ENCODE data around the gene CLEC6A. TPM values are rescaled to one million over a fixed set of nuclear protein-coding genes. Genes with fewer than 3 reads are reported as not detected.

Gene CLEC6A
- total RNA-seq, 1 experiment from 2014 or later, result not detected

GRCh38 chr12:8501720-8502119 is 46.0 kb downstream of the CLEC6A start:
- Histone ChIP-seq H3K36me3 (ENCODE audit: low read depth) (no peaks in the 10 kb centered on the region), H3K27me3 (ENCODE audit: insufficient read depth, low read depth) (peaks cover 28% of the 10 kb centered on the region), H3K4me1 (replicated peaks; ENCODE audit: insufficient read depth) (no peaks in the 10 kb centered on the region), H3K79me2 (ENCODE audit: low read depth) (no peaks in the 10 kb centered on the region), H3K4me3 (no peak overlapping the region), H3K9me2 (ENCODE audit: insufficient read depth) (no peaks in the 10 kb centered on the region), H3K9me3 (ENCODE audit: insufficient read depth, low read depth) (no peaks in the 10 kb centered on the region; the same call in 1 of the 2 replicates), H3K4me2 (no peak overlapping the region), H3F3A (ENCODE audit: insufficient read depth, low read depth) (no peaks in the 10 kb centered on the region), H4K20me1 (ENCODE audit: insufficient read depth) (peaks cover 4% of the 10 kb centered on the region; the same call in 1 of the 2 replicates), H3K27ac (no peak overlapping the region), H2AFZ (no peak overlapping the region)
- ChIA-PET CTCF (no interaction called here), POLR2A (ENCODE audit: unreplicated experiment) (no interaction called here)
- TF ChIP-seq EZH2 (IDR thresholded peaks at IDR 0.05; ENCODE audit: low read depth) (no peak), CTCF (conservative IDR thresholded peaks at IDR 0.05) (no peak)
- DNase-seq, result no peak
- BruUV-seq (replicated peaks), result no TSS peak
- intact Hi-C loops (cut with micrococcal nuclease; ENCODE audit: unreplicated experiment), result no loop called here

- no peak for DNase-seq
- no peak overlapping the region for H2AFZ ChIP-seq
- no peak for TF ChIP-seq CTCF (conservative IDR thresholded peaks at IDR 0.05)
- TF ChIP-seq EZH2 (IDR thresholded peaks at IDR 0.05; ENCODE audit: low read depth), result no peak
- no peaks in the 10 kb centered on the region for H3K4me1 ChIP-seq (replicated peaks; ENCODE audit: insufficient read depth)
- H3K4me2 ChIP-seq, result no peak overlapping the region
- H3K27ac ChIP-seq, result no peak overlapping the region
- H3K4me3 ChIP-seq, result no peak overlapping the region
- intact Hi-C loops (cut with micrococcal nuclease; ENCODE audit: unreplicated experiment), result no loop called here
- H4K20me1 ChIP-seq (ENCODE audit: insufficient read depth), result peaks cover 4% of the 10 kb centered on the region; the same call in 1 of the 2 replicates
- H3K36me3 ChIP-seq (ENCODE audit: low read depth), result no peaks in the 10 kb centered on the region
- no peaks in the 10 kb centered on the region for H3K79me2 ChIP-seq (ENCODE audit: low read depth)
- CTCF ChIA-PET, result no interaction called here
- no TSS peak for BruUV-seq (replicated peaks)
- H3K9me2 ChIP-seq (ENCODE audit: insufficient read depth), result no peaks in the 10 kb centered on the region
- peaks cover 20% of the 10 kb centered on the region for H3K27me3 ChIP-seq (ENCODE audit: insufficient read depth, low read depth)
- POLR2A ChIA-PET (ENCODE audit: unreplicated experiment), result no interaction called here
- no peaks in the 10 kb centered on the region; the same call in 1 of the 2 replicates for H3K9me3 ChIP-seq (ENCODE audit: insufficient read depth, low read depth)
- no peaks in the 10 kb centered on the region for H3F3A ChIP-seq (ENCODE audit: insufficient read depth, low read depth)
Observed at GRCh38 chr12:8504351-8504750, 48.6 kb downstream of the CLEC6A start.

- Histone ChIP-seq H3K79me2 (ENCODE audit: low read depth) (no peaks in the 10 kb centered on the region), H3K36me3 (ENCODE audit: low read depth) (no peaks in the 10 kb centered on the region), H3K9me3 (ENCODE audit: insufficient read depth, low read depth) (no peaks in the 10 kb centered on the region; the same call in 1 of the 2 replicates), H3K27me3 (ENCODE audit: insufficient read depth, low read depth) (peaks cover 36% of the 10 kb centered on the region), H2AFZ (no peak overlapping the region), H3K4me1 (replicated peaks; ENCODE audit: insufficient read depth) (no peaks in the 10 kb centered on the region), H3K4me2 (no peak overlapping the region), H3K4me3 (no peak overlapping the region), H3K9me2 (ENCODE audit: insufficient read depth) (no peaks in the 10 kb centered on the region), H3K27ac (no peak overlapping the region), H3F3A (ENCODE audit: insufficient read depth, low read depth) (no peaks in the 10 kb centered on the region), H4K20me1 (ENCODE audit: insufficient read depth) (no peaks in the 10 kb centered on the region)
- intact Hi-C loops (cut with micrococcal nuclease; ENCODE audit: unreplicated experiment), result no loop called here
- POLR2A ChIA-PET (ENCODE audit: unreplicated experiment), result no interaction called here
- TF ChIP-seq CTCF (conservative IDR thresholded peaks at IDR 0.05) (no peak), EZH2 (IDR thresholded peaks at IDR 0.05; ENCODE audit: low read depth) (no peak)
- BruUV-seq (replicated peaks), result no TSS peak
- CTCF ChIA-PET, result no interaction called here
- no peak for DNase-seq
Observed at GRCh38 chr12:8507596-8507995, 51.8 kb downstream of the CLEC6A start.

Data from PC-9 (cell line).